ENCODE data around the gene HOXA1. TPM values are rescaled to one million over a fixed set of nuclear protein-coding genes. Genes with fewer than 3 reads are reported as not detected.

The HOXA1 gene
- total RNA-seq, 1 experiment from 2014 or later, result 1.4 TPM

DNA sequence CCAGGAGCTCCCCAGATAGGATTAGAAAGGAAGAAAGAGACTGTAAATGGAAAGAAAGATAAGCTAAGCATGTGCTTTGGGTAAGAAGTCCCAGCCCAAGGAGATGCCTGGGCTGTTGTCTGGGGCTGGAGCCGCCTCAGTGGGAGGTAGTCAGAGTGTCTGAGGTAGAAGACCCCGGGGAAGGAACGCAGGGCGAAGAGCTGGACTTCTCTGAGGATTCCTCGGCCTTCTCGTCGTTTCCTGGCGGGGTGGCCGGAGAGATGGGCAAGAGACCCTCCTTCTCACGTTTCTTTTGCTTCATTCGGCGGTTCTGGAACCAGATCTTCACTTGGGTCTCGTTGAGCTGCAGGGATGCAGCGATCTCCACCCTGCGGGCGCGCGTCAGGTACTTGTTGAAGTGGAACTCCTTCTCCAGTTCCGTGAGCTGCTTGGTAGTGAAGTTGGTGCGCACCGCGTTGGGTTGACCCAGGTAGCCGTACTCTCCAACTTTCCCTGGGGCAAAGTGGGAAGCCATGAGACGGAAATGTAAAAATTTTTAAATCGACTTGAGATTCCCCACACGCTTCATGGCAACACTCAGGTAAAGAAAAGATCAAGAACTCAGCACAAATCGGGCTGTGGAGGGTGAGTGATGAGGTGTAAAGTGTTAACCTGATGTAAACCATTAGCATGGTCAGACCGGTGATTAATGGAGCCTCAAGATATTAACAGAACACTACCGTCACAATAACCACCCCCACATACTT is 1.3 kb downstream of the HOXA1 start:
- no peak for DNase-seq
- no peaks in the 10 kb centered on the region for H4K20me1 ChIP-seq (ENCODE audit: low read length)
- TF ChIP-seq EZH2 (IDR thresholded peaks at IDR 0.05; ENCODE audit: low read length, unreplicated experiment), result no peak
- TF ChIP-seq, protein P1, sequence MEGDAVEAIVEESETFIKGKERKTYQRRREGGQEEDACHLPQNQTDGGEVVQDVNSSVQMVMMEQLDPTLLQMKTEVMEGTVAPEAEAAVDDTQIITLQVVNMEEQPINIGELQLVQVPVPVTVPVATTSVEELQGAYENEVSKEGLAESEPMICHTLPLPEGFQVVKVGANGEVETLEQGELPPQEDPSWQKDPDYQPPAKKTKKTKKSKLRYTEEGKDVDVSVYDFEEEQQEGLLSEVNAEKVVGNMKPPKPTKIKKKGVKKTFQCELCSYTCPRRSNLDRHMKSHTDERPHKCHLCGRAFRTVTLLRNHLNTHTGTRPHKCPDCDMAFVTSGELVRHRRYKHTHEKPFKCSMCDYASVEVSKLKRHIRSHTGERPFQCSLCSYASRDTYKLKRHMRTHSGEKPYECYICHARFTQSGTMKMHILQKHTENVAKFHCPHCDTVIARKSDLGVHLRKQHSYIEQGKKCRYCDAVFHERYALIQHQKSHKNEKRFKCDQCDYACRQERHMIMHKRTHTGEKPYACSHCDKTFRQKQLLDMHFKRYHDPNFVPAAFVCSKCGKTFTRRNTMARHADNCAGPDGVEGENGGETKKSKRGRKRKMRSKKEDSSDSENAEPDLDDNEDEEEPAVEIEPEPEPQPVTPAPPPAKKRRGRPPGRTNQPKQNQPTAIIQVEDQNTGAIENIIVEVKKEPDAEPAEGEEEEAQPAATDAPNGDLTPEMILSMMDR (conservative IDR thresholded peaks at IDR 0.05; ENCODE audit: low read depth, low read length), result no peak
- TF ChIP-seq EZH2phosphoT487 (IDR thresholded peaks at IDR 0.05; ENCODE audit: borderline replicate concordance, low read length), result no peak
- no TSS peak for BruUV-seq (replicated peaks)
- no peak overlapping the region for H3K27ac ChIP-seq (ENCODE audit: low read length)
- no peak overlapping the region for H2AFZ ChIP-seq (ENCODE audit: low read length)
- H3K9ac ChIP-seq (ENCODE audit: low read length), result no peak overlapping the region
- intact Hi-C loops (cut with micrococcal nuclease), result no loop called here
- no peaks in the 10 kb centered on the region for H3K27me3 ChIP-seq (ENCODE audit: low read length)
- H3K9me3 ChIP-seq (ENCODE audit: low read length), result no peaks in the 10 kb centered on the region
- H3K79me2 ChIP-seq (ENCODE audit: low read length), result peaks cover 45% of the 10 kb centered on the region
- peaks cover 3% of the 10 kb centered on the region; the same call in 1 of the 2 replicates for H3K36me3 ChIP-seq (ENCODE audit: low read depth, low read length)
- CTCF ChIA-PET, result no interaction called here
- no peaks in the 10 kb centered on the region for H3K9me2 ChIP-seq (replicated peaks; ENCODE audit: low read length)
- peaks cover 30% of the 10 kb centered on the region for H3K4me1 ChIP-seq (ENCODE audit: insufficient read depth, low read length)
- H3F3A ChIP-seq (ENCODE audit: low read length, unreplicated experiment), result no peaks in the 10 kb centered on the region
- peak overlapping the region; percentile 87 for H3K4me2 ChIP-seq (ENCODE audit: low read length)
- POLR2A ChIA-PET (ENCODE audit: unreplicated experiment), result no interaction called here
- no peak overlapping the region; the same call in 1 of the 2 replicates for H3K4me3 ChIP-seq (ENCODE audit: low read length)
- no peak for ATAC-seq

DNA sequence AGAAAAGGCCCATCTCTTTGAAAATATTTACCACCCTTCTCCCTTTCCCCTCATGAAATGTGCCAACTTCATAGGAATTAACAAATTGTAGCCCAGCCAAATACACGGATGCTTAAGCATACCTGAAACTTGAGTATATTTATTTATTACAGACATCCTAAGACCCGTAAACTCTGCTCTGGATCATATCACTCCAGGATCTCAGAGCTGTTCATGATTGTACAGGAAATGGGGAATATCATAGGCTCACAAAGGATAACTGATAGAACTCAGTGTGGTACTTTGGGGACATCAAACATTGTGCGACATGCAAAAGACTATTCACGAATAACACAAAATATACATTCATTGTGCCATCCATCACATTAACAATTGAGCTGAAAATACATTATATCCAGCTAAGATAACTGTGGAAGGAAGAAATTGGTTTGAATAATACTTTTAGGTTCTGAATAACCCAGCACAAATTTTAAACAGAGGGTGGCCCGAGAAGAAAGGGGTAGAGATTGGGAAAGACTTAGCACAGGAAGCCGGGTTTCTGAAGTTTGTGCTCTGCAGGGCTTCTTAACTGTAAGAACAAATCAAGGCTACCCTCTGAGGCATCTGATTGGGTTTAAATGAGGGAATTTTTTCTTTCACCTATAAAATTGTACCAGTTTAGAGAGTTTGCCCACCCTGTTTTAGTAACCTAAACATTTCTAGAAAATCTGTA is 2.5 kb downstream of the HOXA1 start:
- Histone ChIP-seq H3K4me1 (ENCODE audit: insufficient read depth, low read length) (peaks cover 24% of the 10 kb centered on the region), H3K27ac (ENCODE audit: low read length) (no peak overlapping the region), H3K9ac (ENCODE audit: low read length) (no peak overlapping the region), H4K20me1 (ENCODE audit: low read length) (no peaks in the 10 kb centered on the region), H3K9me2 (replicated peaks; ENCODE audit: low read length) (no peaks in the 10 kb centered on the region), H3K9me3 (ENCODE audit: low read length) (no peaks in the 10 kb centered on the region), H3K4me2 (ENCODE audit: low read length) (no peak overlapping the region), H2AFZ (ENCODE audit: low read length) (no peak overlapping the region), H3F3A (ENCODE audit: low read length, unreplicated experiment) (no peaks in the 10 kb centered on the region), H3K27me3 (ENCODE audit: low read length) (no peaks in the 10 kb centered on the region), H3K36me3 (ENCODE audit: low read depth, low read length) (no peaks in the 10 kb centered on the region), H3K79me2 (ENCODE audit: low read length) (peaks cover 34% of the 10 kb centered on the region), H3K4me3 (ENCODE audit: low read length) (no peak overlapping the region)
- ChIA-PET CTCF (no interaction called here), POLR2A (ENCODE audit: unreplicated experiment) (no interaction called here)
- DNase-seq, result no peak
- TF ChIP-seq EZH2 (IDR thresholded peaks at IDR 0.05; ENCODE audit: low read length, unreplicated experiment) (no peak), EZH2phosphoT487 (IDR thresholded peaks at IDR 0.05; ENCODE audit: borderline replicate concordance, low read length) (no peak)
- TF ChIP-seq, protein P1 (conservative IDR thresholded peaks at IDR 0.05; ENCODE audit: low read depth, low read length), result no peak
- intact Hi-C loops (cut with micrococcal nuclease), result no loop called here
- BruUV-seq (replicated peaks), result no TSS peak
- no peak for ATAC-seq

DNA sequence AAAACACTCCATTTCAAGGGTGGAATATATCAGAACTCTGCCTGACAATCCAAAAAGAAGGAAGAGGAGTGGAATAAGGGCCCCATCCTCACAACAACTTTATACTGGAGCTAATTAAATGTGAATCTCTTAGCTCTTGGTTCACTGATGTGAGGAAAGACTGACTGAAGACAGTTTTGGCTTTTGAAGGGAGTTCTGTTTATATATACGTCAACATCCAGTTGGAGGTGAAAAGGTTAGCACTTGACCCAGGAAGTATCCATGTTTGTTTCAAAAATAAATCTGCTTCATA is 3.0 kb downstream of the HOXA1 start:
- Histone ChIP-seq H3K79me2 (ENCODE audit: low read length) (peaks cover 28% of the 10 kb centered on the region), H3K4me1 (ENCODE audit: insufficient read depth, low read length) (peaks cover 24% of the 10 kb centered on the region), H2AFZ (ENCODE audit: low read length) (no peak overlapping the region), H3K4me3 (ENCODE audit: low read length) (no peak overlapping the region), H3K9me3 (ENCODE audit: low read length) (no peaks in the 10 kb centered on the region), H3K36me3 (ENCODE audit: low read depth, low read length) (no peaks in the 10 kb centered on the region), H3K9me2 (replicated peaks; ENCODE audit: low read length) (no peaks in the 10 kb centered on the region), H3K9ac (ENCODE audit: low read length) (no peak overlapping the region), H3K27me3 (ENCODE audit: low read length) (no peaks in the 10 kb centered on the region), H3F3A (ENCODE audit: low read length, unreplicated experiment) (no peaks in the 10 kb centered on the region), H4K20me1 (ENCODE audit: low read length) (no peaks in the 10 kb centered on the region), H3K4me2 (ENCODE audit: low read length) (no peak overlapping the region), H3K27ac (ENCODE audit: low read length) (no peak overlapping the region)
- CTCF ChIA-PET, result no interaction called here
- intact Hi-C loops (cut with micrococcal nuclease), result no loop called here
- no TSS peak for BruUV-seq (replicated peaks)
- POLR2A ChIA-PET (ENCODE audit: unreplicated experiment), result no interaction called here
- no peak for DNase-seq
- no peak for ATAC-seq
- no peak for TF ChIP-seq EZH2 (IDR thresholded peaks at IDR 0.05; ENCODE audit: low read length, unreplicated experiment)
- TF ChIP-seq, protein P1 (conservative IDR thresholded peaks at IDR 0.05; ENCODE audit: low read depth, low read length), result no peak

Measured in PC-3 (cell line).